LNCAP (cell line): ENCODE measurements around the gene AMN.

Experiments used
- TF ChIP-seq, protein P1 (sequence below): fragments of 450-650 bp; IDR thresholded peaks from 2 replicates; pipeline ENCODE4 v1.5.1; 2017; ENCODE audit warnings: mild to moderate bottlenecking

AMN gene

DNA sequence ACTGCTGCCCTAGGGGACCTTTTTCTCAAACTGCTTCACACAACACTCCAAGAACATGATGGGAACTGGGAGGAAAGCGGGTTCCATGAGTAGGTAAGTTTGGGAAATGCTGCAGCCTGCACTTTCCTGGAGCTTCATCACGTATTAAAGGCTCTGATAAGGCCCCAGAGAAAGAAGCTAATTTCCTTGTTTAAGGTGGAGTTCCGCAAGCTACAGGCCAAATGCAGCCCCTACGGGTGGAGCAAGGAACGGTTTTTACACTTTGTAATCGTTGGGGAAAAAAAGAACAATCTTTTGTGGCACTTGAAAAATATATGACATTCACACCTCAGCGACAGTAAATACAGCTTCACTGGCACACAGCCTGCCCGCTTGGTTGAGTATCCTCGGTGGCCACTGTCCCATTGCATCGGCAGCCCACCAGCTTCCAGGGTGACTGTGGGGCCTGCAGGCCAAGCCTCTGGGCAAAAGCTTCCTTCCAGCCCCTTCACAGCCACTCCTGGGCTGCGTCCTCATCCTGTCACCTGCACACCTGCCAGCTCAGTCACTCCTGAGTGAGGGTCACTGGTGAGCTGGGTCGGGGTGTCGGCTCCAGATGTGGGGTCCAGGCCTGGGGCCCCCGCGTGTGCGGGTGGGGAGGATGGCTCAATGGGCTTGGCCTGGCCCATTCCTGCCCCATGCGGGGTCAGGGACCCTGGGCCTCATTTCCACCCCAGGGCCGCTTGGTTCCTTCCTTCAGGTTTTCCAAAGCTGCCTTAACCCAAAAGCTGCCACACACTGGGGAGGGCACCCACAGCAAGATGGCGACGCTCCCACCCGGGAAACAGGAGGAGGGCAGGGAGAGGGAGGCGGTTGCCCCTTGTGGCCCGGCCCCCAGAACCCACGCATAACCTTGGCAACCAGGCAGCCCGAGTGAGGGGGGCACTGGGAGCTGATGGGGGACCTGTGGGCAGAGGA lies 2.4 kb downstream of the AMN start:
- TF ChIP-seq, protein P1, sequence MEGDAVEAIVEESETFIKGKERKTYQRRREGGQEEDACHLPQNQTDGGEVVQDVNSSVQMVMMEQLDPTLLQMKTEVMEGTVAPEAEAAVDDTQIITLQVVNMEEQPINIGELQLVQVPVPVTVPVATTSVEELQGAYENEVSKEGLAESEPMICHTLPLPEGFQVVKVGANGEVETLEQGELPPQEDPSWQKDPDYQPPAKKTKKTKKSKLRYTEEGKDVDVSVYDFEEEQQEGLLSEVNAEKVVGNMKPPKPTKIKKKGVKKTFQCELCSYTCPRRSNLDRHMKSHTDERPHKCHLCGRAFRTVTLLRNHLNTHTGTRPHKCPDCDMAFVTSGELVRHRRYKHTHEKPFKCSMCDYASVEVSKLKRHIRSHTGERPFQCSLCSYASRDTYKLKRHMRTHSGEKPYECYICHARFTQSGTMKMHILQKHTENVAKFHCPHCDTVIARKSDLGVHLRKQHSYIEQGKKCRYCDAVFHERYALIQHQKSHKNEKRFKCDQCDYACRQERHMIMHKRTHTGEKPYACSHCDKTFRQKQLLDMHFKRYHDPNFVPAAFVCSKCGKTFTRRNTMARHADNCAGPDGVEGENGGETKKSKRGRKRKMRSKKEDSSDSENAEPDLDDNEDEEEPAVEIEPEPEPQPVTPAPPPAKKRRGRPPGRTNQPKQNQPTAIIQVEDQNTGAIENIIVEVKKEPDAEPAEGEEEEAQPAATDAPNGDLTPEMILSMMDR, result no peak

DNA sequence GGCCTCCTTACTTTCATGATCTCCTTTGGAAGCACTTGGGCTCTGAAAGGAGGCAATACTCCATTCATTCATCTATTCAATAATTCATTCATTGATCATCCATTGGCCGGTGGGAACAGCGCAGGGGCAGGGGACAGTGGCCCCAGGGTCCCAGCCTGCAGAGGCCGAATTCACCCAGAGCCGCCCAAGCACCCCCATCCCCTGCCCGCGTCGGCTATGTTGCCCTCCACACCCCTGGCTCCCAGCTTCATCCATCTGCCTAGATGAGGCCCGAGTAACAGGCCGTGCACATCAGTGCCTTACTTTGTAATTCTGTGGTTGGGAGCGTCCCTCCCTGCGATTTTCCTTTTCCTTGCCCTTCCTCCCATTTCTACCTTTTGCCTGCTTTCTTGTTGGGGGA lies 3.2 kb downstream of the AMN start:
- TF ChIP-seq, protein P1, result no peak

DNA sequence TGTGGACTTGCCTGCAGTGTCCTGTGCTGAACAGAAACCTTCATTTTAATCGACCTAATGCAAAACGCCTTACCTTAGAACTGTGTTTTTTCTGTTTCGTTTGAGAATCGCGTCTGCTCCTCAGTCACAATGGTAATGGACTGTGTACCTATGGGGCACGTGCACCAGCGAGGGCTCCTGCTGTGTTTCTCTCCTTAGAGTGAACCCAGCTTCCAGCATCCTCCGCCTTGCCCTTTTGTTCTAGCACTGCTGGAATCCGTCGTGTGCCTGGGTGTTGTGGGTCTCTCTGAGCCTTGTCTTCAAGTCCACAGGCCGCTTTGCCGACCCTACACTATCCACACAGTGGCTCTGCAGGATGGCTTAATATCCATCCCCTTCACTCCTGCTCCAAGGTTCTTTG lies 3.6 kb downstream of the AMN start:
- TF ChIP-seq, protein P1, result no peak

DNA sequence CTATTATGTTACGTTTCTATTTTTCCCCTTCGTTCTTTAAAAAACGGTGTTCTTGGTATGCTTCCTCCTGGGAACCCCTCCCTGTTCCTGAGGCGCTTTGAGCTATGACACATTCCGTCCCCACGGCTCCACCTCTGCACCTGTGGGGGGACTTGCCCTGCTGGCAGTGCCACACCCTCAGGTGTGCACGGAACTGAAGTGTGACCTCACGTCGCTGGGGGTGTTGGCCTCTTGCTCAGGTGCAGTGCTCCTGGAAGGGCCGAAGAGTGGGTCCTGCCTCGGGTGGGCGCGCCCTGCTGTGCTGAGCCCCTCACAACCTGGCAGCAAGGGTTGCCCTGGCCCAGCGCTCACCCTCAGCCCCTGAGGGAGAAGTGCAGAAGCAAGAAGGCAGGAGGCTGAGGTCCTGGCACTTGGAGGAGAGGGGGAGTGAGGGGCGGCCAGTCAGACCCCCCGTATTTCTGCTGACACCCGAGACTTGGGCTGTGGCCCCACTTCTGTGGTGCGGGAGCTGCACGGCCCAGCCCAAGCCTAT lies 4.9 kb downstream of the AMN start:
- TF ChIP-seq, protein P1, result no peak

DNA sequence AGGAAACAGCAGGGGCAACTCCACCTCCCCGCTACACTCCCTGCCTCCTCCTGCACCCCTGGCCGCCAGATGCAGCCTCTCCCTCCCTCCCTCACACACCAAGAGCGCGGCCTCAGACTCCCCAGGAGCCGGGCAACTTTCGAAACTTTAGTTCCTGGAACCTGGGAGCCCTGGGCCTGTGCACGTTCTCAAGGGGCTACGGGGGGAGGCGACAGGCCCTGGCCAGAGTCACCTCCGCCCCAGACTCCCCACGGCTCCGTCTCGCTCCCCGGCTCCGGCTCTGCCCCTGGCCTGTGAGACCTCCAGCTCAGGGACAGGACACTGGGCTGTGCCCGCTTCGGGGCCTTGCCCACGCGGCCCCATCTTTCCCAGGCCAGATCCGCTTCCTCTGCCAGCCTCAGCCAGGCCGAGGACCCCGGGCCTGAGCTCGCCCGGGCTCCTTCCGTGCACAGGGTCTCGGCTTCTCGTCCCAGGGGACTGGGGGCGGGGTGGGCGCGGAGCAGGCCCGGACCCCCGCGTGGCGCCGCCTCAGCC lies 5.5 kb downstream of the AMN start:
- TF ChIP-seq, protein P1, result no peak

DNA sequence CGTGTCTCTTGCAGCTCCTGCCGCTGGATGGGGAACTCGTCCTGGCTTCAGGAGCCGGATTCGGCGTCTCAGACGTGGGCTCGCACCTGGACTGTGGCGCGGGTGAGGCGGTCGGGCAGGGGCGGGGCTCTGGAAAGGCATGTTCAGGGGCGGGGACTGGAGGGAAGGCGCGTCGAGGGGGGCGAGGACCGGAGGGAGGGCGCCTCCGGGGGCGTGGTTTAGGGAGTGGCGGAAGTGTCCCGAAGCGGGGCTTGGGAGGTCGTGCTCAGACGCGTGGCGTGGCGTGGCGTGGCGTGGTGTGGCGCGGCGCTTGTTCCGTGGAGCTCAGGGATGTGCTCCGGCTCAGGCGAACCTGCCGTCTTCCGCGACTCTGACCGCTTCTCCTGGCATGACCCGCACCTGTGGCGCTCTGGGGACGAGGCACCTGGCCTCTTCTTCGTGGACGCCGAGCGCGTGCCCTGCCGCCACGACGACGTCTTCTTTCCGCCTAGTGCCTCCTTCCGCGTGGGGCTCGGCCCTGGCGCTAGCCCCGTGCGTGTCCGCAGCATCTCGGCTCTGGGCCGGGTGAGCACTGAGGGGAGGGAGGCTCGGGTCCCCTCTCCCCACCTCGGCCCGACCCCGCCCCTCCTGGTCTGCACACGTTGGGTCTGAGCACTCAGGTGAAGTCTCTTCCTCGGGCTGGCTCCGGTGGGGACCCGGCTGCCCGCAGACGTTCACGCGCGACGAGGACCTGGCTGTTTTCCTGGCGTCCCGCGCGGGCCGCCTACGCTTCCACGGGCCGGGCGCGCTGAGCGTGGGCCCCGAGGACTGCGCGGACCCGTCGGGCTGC lies 6.2 kb downstream of the AMN start:
- TF ChIP-seq, protein P1, result no peak
